Liver (tissue), 3 donors: ENCODE measurements around the gene SLX4IP.

ENCODE experiments used
- EGR1 ChIP-seq, 2 donors: IDR thresholded peaks; 2 replicates each; pipeline ENCODE4 v1.6.1; 2016 to 2018; ENCODE audit warnings: antibody characterized with exemption in 2 of 2, low read depth in 2 of 2
- JUND ChIP-seq, 2 donors: IDR thresholded peaks; 2 replicates each; pipeline ENCODE4 v1.6.1; 2016; ENCODE audit warnings: antibody characterized with exemption in 2 of 2
- RAD21 ChIP-seq, 2 donors: IDR thresholded peaks; 2 replicates each; pipeline ENCODE4 v1.6.1; 2016; ENCODE audit warnings: antibody characterized with exemption in 2 of 2, mild to moderate bottlenecking in 2 of 2
- TAF1 ChIP-seq: conservative IDR thresholded peaks from 2 replicates; pipeline ENCODE4 v1.6.1; 2016; ENCODE audit warnings: antibody characterized with exemption, mild to moderate bottlenecking
- TF ChIP-seq, protein P1 (sequence below): fragments of 150-350 bp; IDR thresholded peaks from 2 replicates; pipeline ENCODE4 v1.5.1; 2017; ENCODE audit warnings: improper control_type of control experiment, low read depth, low read length; ENCODE audit not compliant: missing input control
- TF ChIP-seq, protein P2 (sequence below): IDR thresholded peaks from 2 replicates; pipeline ENCODE4 v1.6.1; 2016; ENCODE audit warnings: antibody characterized with exemption
- TF ChIP-seq, protein P3 (sequence below): IDR thresholded peaks from 2 replicates; pipeline ENCODE4 v1.6.1; 2016; ENCODE audit warnings: antibody characterized with exemption
- donor health status: healthy.
- donor health status: healthy.

DNA sequence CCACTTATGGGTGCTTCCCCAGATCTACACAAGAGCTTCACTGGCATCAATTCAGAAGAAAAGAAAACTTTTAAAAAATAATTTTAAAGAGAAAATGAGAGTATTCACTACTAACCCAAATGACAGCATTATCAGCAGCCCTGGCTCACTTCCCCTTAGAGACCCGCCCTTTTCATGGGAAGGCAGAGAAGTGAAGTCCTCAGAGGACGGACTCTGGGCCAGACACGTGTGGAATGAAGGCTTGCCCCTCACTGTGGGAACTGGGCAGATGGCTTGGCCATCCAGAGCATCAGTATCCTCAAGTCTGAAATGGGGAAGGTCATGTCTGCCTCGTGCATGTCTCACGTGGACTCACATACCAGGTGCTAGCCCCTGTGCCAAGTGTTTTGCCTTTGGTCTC lies 175.1 kb downstream of the SLX4IP start:
- TF ChIP-seq, protein P1, sequence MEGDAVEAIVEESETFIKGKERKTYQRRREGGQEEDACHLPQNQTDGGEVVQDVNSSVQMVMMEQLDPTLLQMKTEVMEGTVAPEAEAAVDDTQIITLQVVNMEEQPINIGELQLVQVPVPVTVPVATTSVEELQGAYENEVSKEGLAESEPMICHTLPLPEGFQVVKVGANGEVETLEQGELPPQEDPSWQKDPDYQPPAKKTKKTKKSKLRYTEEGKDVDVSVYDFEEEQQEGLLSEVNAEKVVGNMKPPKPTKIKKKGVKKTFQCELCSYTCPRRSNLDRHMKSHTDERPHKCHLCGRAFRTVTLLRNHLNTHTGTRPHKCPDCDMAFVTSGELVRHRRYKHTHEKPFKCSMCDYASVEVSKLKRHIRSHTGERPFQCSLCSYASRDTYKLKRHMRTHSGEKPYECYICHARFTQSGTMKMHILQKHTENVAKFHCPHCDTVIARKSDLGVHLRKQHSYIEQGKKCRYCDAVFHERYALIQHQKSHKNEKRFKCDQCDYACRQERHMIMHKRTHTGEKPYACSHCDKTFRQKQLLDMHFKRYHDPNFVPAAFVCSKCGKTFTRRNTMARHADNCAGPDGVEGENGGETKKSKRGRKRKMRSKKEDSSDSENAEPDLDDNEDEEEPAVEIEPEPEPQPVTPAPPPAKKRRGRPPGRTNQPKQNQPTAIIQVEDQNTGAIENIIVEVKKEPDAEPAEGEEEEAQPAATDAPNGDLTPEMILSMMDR = no peak
- TF ChIP-seq, protein P2, sequence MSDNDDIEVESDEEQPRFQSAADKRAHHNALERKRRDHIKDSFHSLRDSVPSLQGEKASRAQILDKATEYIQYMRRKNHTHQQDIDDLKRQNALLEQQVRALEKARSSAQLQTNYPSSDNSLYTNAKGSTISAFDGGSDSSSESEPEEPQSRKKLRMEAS = no peak
- TF ChIP-seq RAD21 (IDR thresholded peaks at IDR 0.05) (no peak), EGR1 (IDR thresholded peaks at IDR 0.05; ENCODE audit: low read depth in 2 of 2) (no peak), TAF1 (no peak), JUND (IDR thresholded peaks at IDR 0.05) (no peak)
- TF ChIP-seq, protein P3, sequence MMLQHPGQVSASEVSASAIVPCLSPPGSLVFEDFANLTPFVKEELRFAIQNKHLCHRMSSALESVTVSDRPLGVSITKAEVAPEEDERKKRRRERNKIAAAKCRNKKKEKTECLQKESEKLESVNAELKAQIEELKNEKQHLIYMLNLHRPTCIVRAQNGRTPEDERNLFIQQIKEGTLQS = no peak
